ENCODE data around the gene GBE1. TPM values are rescaled to one million over a fixed set of nuclear protein-coding genes. Genes with fewer than 3 reads are reported as not detected.

Gene GBE1
- total RNA-seq, 4 donors from 2014 or later, result 127 to 319 (median 239) TPM

DNA sequence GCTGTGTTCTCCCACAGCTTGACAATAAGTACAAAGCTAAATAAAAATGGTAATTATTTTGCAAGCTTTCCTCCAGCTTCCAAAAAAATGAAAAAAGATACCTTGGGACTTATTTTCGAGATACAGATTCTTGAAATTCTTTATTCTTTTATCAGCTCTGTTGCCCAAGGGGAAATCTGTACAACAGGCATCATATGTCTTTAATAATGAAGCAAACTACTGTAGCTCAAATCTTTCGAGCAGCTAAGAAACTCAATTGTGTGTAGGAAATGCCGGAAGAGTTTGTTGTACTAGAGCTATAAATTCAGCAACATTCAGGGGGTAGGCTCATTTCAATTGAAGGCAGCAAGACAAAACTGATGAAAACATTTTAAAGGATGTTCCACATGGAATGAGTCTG is 297.7 kb downstream of the GBE1 start:
- TF ChIP-seq, protein P1, sequence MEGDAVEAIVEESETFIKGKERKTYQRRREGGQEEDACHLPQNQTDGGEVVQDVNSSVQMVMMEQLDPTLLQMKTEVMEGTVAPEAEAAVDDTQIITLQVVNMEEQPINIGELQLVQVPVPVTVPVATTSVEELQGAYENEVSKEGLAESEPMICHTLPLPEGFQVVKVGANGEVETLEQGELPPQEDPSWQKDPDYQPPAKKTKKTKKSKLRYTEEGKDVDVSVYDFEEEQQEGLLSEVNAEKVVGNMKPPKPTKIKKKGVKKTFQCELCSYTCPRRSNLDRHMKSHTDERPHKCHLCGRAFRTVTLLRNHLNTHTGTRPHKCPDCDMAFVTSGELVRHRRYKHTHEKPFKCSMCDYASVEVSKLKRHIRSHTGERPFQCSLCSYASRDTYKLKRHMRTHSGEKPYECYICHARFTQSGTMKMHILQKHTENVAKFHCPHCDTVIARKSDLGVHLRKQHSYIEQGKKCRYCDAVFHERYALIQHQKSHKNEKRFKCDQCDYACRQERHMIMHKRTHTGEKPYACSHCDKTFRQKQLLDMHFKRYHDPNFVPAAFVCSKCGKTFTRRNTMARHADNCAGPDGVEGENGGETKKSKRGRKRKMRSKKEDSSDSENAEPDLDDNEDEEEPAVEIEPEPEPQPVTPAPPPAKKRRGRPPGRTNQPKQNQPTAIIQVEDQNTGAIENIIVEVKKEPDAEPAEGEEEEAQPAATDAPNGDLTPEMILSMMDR (IDR thresholded peaks at IDR 0.05 in 4 of 5, conservative IDR thresholded peaks at IDR 0.05 in 1 of 5), result no peak
- TF ChIP-seq POLR2A (IDR thresholded peaks at IDR 0.05), result no peak
- intact Hi-C loops (cut with DNase I; ENCODE audit: low total_unique reads), result no loop called here

DNA sequence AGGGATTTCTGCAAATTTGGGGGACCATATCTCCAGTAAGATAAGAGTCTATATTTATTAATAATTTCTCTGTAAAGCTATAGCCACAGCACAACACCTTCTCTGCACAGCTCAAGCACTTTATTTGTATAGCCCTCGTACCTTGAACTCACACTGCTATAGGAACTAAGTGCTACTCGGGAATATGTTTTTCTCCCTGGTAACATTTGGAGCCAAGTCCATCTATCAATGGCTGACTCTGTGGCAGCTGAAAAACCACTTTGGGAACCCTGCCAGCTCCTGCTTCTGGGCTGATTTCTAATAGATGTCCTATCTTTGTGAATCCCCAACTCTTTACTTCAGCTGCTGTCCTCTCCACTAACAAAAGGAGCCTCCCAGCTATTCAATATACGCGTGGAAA is 298.5 kb downstream of the GBE1 start:
- Histone ChIP-seq H3K9me3 (no peaks in the 10 kb centered on the region), H3K36me3 (no peaks in the 10 kb centered on the region), H3K27ac (no peak overlapping the region), H3K4me3 (no peak overlapping the region), H3K27me3 (no peaks in the 10 kb centered on the region), H3K4me1 (no peaks in the 10 kb centered on the region)
- intact Hi-C loops (cut with DNase I; ENCODE audit: low total_unique reads), result no loop called here
- in situ Hi-C loops (cut with MboI; ENCODE audit: low sequenced_read_pairs in 4 of 4), result no loop called here
- DNase-seq, result no peak
- TF ChIP-seq POLR2A (IDR thresholded peaks at IDR 0.05), result no peak
- TF ChIP-seq, protein P1 (IDR thresholded peaks at IDR 0.05 in 4 of 5, conservative IDR thresholded peaks at IDR 0.05 in 1 of 5), result no peak
- ATAC-seq, result no peak

More for the DNA sequence above, 297.7 kb downstream of the GBE1 start:
- in situ Hi-C loops (cut with MboI; ENCODE audit: low sequenced_read_pairs in 4 of 4), result no loop called here
- Histone ChIP-seq H3K4me3 (no peak overlapping the region), H3K27me3 (no peaks in the 10 kb centered on the region), H3K27ac (no peak overlapping the region), H3K9me3 (no peaks in the 10 kb centered on the region), H3K4me1 (no peaks in the 10 kb centered on the region), H3K36me3 (no peaks in the 10 kb centered on the region)
- DNase-seq (no peak), ATAC-seq (no peak)

DNA sequence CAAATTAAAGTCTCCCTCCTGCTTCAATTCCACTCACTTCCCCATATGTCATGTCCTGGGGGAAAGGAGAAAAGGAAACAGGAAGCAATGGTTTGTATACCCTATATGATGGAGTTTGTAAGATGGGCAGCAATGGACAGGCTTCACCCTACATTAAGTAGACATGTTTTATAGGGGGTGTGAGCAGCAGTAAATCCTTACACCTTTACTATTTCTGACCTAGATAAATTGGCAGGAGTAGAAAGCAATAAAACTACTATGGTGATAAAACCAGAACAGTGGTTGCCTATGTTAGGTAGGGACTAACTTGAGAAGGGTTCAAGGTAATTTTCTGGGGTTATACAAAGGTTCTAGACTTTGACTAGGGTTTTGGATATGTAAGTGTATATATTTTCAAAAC is 301.7 kb downstream of the GBE1 start:
- in situ Hi-C loops (cut with MboI; ENCODE audit: low sequenced_read_pairs in 4 of 4), result no loop called here
- TF ChIP-seq, protein P1 (IDR thresholded peaks at IDR 0.05 in 4 of 5, conservative IDR thresholded peaks at IDR 0.05 in 1 of 5), result no peak
- no peak overlapping the region for H3K27ac ChIP-seq
- DNase-seq (no peak), ATAC-seq (no peak)
- H3K4me3 ChIP-seq, result no peak overlapping the region
- no peaks in the 10 kb centered on the region for H3K27me3 ChIP-seq
- intact Hi-C loops (cut with DNase I; ENCODE audit: low total_unique reads), result no loop called here
- no peaks in the 10 kb centered on the region for H3K4me1 ChIP-seq
- H3K9me3 ChIP-seq, result no peaks in the 10 kb centered on the region
- no peaks in the 10 kb centered on the region for H3K36me3 ChIP-seq

DNA sequence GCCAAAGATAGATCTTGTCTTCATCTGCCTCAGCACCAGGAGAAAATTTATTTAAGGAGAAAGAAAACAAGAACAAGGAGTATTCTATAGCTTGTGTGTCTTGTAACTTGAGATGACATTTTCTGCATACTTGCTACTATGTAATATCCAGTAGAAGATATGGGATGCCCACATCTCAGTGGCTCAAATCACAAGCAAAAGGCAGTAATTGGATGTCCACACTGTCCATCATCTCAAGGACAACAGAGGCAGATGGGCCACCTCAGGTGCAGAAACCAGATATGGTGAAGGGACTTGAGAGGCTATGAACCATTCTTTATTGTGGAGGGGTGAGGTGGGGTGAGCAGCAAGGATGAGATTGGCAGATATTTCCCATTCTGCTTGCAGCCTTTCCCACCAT is 309.0 kb downstream of the GBE1 start:
- no peak for ATAC-seq
- no peak for TF ChIP-seq POLR2A (IDR thresholded peaks at IDR 0.05)
- TF ChIP-seq, protein P1 (IDR thresholded peaks at IDR 0.05 in 4 of 5, conservative IDR thresholded peaks at IDR 0.05 in 1 of 5), result no peak
- H3K4me1 ChIP-seq, result no peaks in the 10 kb centered on the region
- no peaks in the 10 kb centered on the region for H3K27me3 ChIP-seq
- no peak for DNase-seq
- no peaks in the 10 kb centered on the region for H3K9me3 ChIP-seq
- no peak overlapping the region for H3K27ac ChIP-seq
- intact Hi-C loops (cut with DNase I; ENCODE audit: low total_unique reads), result no loop called here
- H3K36me3 ChIP-seq, result no peaks in the 10 kb centered on the region
- in situ Hi-C loops (cut with MboI; ENCODE audit: low sequenced_read_pairs in 4 of 4), result no loop called here
- no peak overlapping the region for H3K4me3 ChIP-seq

DNA sequence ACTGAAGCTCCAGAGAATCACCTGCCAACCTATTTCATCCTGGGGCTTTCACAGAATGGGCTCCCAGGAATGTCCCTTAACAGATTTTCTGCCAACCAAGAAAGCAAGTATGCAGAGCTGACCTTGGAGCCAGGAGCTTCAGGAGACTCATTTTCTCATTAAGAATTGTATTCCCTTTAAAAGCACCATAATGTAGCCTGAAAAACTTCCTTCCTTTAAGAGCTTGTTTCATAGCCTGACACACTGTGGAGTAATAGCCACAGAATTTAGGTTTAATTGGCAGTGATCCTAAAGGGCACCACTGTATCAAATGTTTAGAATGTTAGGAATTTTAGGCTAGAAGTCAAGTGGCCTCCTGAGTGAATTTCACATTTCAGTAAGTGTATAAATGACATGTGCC is 309.8 kb downstream of the GBE1 start:
- H3K27me3 ChIP-seq, result no peaks in the 10 kb centered on the region
- no peaks in the 10 kb centered on the region for H3K4me1 ChIP-seq
- ATAC-seq, result no peak
- TF ChIP-seq, protein P1 (IDR thresholded peaks at IDR 0.05 in 4 of 5, conservative IDR thresholded peaks at IDR 0.05 in 1 of 5), result no peak
- no peak for TF ChIP-seq POLR2A (IDR thresholded peaks at IDR 0.05)
- no peak for DNase-seq
- intact Hi-C loops (cut with DNase I; ENCODE audit: low total_unique reads) (no loop called here), in situ Hi-C loops (cut with MboI; ENCODE audit: low sequenced_read_pairs in 4 of 4) (no loop called here)
- H3K36me3 ChIP-seq, result no peaks in the 10 kb centered on the region
- no peaks in the 10 kb centered on the region for H3K9me3 ChIP-seq
- H3K4me3 ChIP-seq, result no peak overlapping the region
- H3K27ac ChIP-seq, result no peak overlapping the region

Measured in gastrocnemius medialis (tissue), 4 donors.